HEK293 (cell line): ENCODE data around the gene CARD8.

Experiments used
- CTCF ChIA-PET: fragments of 350-600 bp; formaldehyde crosslinking; extraction: SDS; loops from one replicate; lab custom pipeline; 2021; ENCODE audit warnings: antibody characterized with exemption; lab: Yijun Ruan, JAX
- POLR2A ChIA-PET: fragments of 300-600 bp; formaldehyde crosslinking; extraction: SDS; loops from one replicate; lab custom pipeline; 2020; ENCODE audit warnings: antibody characterized with exemption, inconsistent platforms; lab: Yijun Ruan, JAX
- H3K27ac ChIP-seq: fragments of 200-500 bp; sonication (Bioruptor generic); 2 replicates; pipeline ENCODE4 v1.5.1; 2014; ENCODE audit warnings: low read depth, low read length, control low read depth, inconsistent platforms; ENCODE audit errors: extremely low read depth
- H3K36me3 ChIP-seq, 2 experiments: fragments of 200-500 bp in 1 of 2; sonication (Bioruptor generic) in 1 of 2; 1 replicate in 1 of 2; 2 replicates in 1 of 2; pipeline ENCODE4 v1.5.1; 2014 to 2017; ENCODE audit warnings: inconsistent platforms in 2 of 2, low read length in 2 of 2; ENCODE audit not compliant: control insufficient read depth in 2 of 2, insufficient read depth in 1 of 2
- H3K4me1 ChIP-seq: fragments of 200-500 bp; sonication (Bioruptor generic); 2 replicates; pipeline ENCODE4 v1.5.1; 2014; ENCODE audit warnings: mild to moderate bottlenecking, low read length, inconsistent platforms; ENCODE audit not compliant: control insufficient read depth, insufficient read depth
- H3K4me3 ChIP-seq: 2 replicates; pipeline ENCODE4 v1.5.1; 2011; ENCODE audit warnings: low read depth, mild to moderate bottlenecking, control low read depth, low read length, moderate library complexity
- H3K9me3 ChIP-seq: fragments of 200-500 bp; sonication (Bioruptor generic); 2 replicates; pipeline ENCODE4 v1.5.1; 2014; ENCODE audit warnings: low read depth, low read length, inconsistent platforms; ENCODE audit not compliant: control insufficient read depth, insufficient read depth
- GLI2 ChIP-seq: fragments of 450-650 bp; formaldehyde crosslinking; IDR thresholded peaks from 2 replicates; pipeline ENCODE4; 2017; ENCODE audit warnings: missing biosample characterization, missing genetic modification characterization, low read depth, borderline replicate concordance
- GLIS1 ChIP-seq: fragments of 450-650 bp; formaldehyde crosslinking; IDR thresholded peaks from 2 replicates; pipeline ENCODE4 v1.5.1; 2016; ENCODE audit warnings: missing biosample characterization, missing genetic modification characterization
- HOXC10 ChIP-seq: sonication (generic); formaldehyde crosslinking; IDR thresholded peaks from 2 replicates; pipeline ENCODE4 v1.8.1; 2023; ENCODE audit warnings: mild to moderate bottlenecking, missing genetic modification reagents
- KLF10 ChIP-seq: fragments of 450-650 bp; IDR thresholded peaks from 2 replicates; pipeline ENCODE4 v1.5.1; 2018; ENCODE audit warnings: missing biosample characterization, mild to moderate bottlenecking, missing genetic modification characterization
- WT1 ChIP-seq: fragments of 450-650 bp; formaldehyde crosslinking; IDR thresholded peaks from 2 replicates; pipeline ENCODE4 v1.5.1; 2016; ENCODE audit warnings: missing biosample characterization, missing genetic modification characterization
- ZBTB1 ChIP-seq: fragments of 450-650 bp; formaldehyde crosslinking; IDR thresholded peaks from 2 replicates; pipeline ENCODE4 v1.5.1; 2016; ENCODE audit warnings: missing biosample characterization, missing genetic modification characterization
- ZIC2 ChIP-seq: fragments of 450-650 bp; formaldehyde crosslinking; IDR thresholded peaks from 2 replicates; pipeline ENCODE4 v1.5.1; 2016; ENCODE audit warnings: missing biosample characterization, missing genetic modification characterization
- ZNF175 ChIP-seq: fragments of 450-650 bp; formaldehyde crosslinking; IDR thresholded peaks from 2 replicates; pipeline ENCODE4 v1.5.1; 2016; ENCODE audit warnings: missing biosample characterization, missing genetic modification characterization
- ZNF23 ChIP-seq: fragments of 450-650 bp; formaldehyde crosslinking; IDR thresholded peaks from 2 replicates; pipeline ENCODE4 v1.5.1; 2016; ENCODE audit warnings: missing biosample characterization, missing genetic modification characterization, borderline replicate concordance
- ZNF404 ChIP-seq: fragments of 450-650 bp; formaldehyde crosslinking; IDR thresholded peaks from 2 replicates; pipeline ENCODE4 v1.5.1; 2017; ENCODE audit warnings: missing biosample characterization, missing genetic modification characterization
- ZNF510 ChIP-seq: fragments of 450-650 bp; formaldehyde crosslinking; IDR thresholded peaks from 2 replicates; pipeline ENCODE4 v1.5.1; 2018; ENCODE audit warnings: mild to moderate bottlenecking, missing genetic modification characterization, missing biosample characterization; ENCODE audit not compliant: insufficient replicate concordance
- ZNF623 ChIP-seq: fragments of 450-650 bp; formaldehyde crosslinking; IDR thresholded peaks from 2 replicates; pipeline ENCODE4 v1.5.1; 2016; ENCODE audit warnings: missing biosample characterization, missing genetic modification characterization
- ZNF654 ChIP-seq: fragments of 450-650 bp; formaldehyde crosslinking; IDR thresholded peaks from 2 replicates; pipeline ENCODE4 v1.5.1; 2016; ENCODE audit warnings: low read depth, missing biosample characterization, missing genetic modification characterization
- ZNF768 ChIP-seq: fragments of 450-650 bp; formaldehyde crosslinking; IDR thresholded peaks from 2 replicates; pipeline ENCODE4 v1.5.1; 2018; ENCODE audit warnings: missing biosample characterization, mild to moderate bottlenecking, missing genetic modification characterization
- TF ChIP-seq, protein P1 (sequence below): sonication (generic); formaldehyde crosslinking; IDR thresholded peaks from 2 replicates; pipeline ENCODE4 v1.8.1; 2022; ENCODE audit warnings: mild to moderate bottlenecking, moderate library complexity, missing genetic modification reagents
- TF ChIP-seq, protein P2 (sequence below): fragments of 450-650 bp; formaldehyde crosslinking; conservative IDR thresholded peaks from 2 replicates; pipeline ENCODE4 v1.5.1; 2016; ENCODE audit warnings: low read depth, missing biosample characterization, missing genetic modification characterization
- TF ChIP-seq, protein P3 (sequence below): fragments of 450-650 bp; formaldehyde crosslinking; IDR thresholded peaks from 2 replicates; pipeline ENCODE4 v1.5.1; 2017; ENCODE audit warnings: missing biosample characterization, missing genetic modification characterization
- TF ChIP-seq, protein P4 (sequence below): fragments of 450-650 bp; formaldehyde crosslinking; IDR thresholded peaks from 2 replicates; pipeline ENCODE4 v1.5.1; 2016; ENCODE audit warnings: missing biosample characterization, missing genetic modification characterization, borderline replicate concordance
- TF ChIP-seq, protein P5 (sequence below): fragments of 450-650 bp; formaldehyde crosslinking; optimal IDR thresholded peaks from 2 replicates; pipeline ENCODE3; 2016; ENCODE audit warnings: missing biosample characterization, mild to moderate bottlenecking, missing genetic modification characterization
- TF ChIP-seq, protein P6 (sequence below): fragments of 450-650 bp; formaldehyde crosslinking; IDR thresholded peaks from 2 replicates; pipeline ENCODE4 v1.5.1; 2016; ENCODE audit warnings: missing biosample characterization, missing genetic modification characterization

The CARD8 gene

DNA sequence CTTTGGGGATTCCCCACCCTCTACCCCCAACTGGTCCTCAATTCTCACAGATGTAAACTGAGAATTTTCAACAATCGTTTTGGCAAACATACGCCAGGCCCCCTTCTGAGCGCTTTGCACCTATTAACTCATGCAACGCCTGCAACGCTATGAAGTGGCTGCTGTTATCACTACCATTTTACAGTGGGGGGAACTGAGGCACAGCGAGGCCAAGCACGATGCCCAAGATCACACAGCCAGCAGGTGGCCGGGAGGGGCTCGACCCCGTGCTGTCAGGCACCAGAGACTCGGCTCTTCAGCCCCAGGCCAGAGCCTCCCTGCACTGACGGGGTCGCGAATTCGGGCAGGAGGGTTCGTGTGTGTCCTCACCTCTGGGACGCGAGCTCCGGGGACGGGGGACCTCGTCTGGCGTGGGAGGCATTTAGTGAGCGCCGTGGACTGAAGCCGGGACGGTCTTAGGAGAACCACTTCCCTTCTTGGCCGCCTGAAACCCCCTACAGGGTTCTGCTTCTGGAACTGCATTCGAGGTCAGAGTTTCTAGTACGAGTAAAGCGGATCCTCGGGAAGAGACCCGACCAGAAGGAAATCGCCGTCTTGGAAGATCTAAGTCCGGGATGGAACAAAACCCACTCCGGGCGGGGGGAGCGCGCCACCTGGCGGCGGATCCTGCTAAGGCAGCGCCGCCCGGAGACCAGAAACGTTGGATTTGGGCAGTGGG, 35.2 kb upstream of the CARD8 start:
- Histone ChIP-seq H3K9me3 (no peaks in the 10 kb centered on the region), H3K4me3 (peak overlapping the region; percentile 38), H3K4me1 (no peaks in the 10 kb centered on the region), H3K36me3 (no peaks in the 10 kb centered on the region), H3K27ac (no peak overlapping the region)
- CTCF ChIA-PET: interaction anchor here (0.6 to 7.0 kb wide), 15 partner anchors 11 to 325 kb away, joined by 3 to 82 read pairs (median 4); partner anchors contain the start of genes CARD8 and ZNF114
- POLR2A ChIA-PET: interaction anchor here (0.6 to 1.2 kb wide), 2 partner anchors 19 to 22 kb away, joined by 4 to 6 read pairs; no protein-coding TSS in a partner anchor
- peak; percentile 94 for TF ChIP-seq ZNF768 (tag by site-specific recombination)
- TF ChIP-seq, protein P1, sequence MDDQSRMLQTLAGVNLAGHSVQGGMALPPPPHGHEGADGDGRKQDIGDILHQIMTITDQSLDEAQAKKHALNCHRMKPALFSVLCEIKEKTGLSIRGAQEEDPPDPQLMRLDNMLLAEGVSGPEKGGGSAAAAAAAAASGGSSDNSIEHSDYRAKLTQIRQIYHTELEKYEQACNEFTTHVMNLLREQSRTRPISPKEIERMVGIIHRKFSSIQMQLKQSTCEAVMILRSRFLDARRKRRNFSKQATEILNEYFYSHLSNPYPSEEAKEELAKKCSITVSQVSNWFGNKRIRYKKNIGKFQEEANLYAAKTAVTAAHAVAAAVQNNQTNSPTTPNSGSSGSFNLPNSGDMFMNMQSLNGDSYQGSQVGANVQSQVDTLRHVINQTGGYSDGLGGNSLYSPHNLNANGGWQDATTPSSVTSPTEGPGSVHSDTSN: 0 out of 2 replicates have a peak, but pooled peaks have one; percentile 9
- TF ChIP-seq ZNF654 (tag by site-specific recombination): peak; percentile 74
- TF ChIP-seq ZNF175 (tag by site-specific recombination): no peak
- TF ChIP-seq, protein P2, sequence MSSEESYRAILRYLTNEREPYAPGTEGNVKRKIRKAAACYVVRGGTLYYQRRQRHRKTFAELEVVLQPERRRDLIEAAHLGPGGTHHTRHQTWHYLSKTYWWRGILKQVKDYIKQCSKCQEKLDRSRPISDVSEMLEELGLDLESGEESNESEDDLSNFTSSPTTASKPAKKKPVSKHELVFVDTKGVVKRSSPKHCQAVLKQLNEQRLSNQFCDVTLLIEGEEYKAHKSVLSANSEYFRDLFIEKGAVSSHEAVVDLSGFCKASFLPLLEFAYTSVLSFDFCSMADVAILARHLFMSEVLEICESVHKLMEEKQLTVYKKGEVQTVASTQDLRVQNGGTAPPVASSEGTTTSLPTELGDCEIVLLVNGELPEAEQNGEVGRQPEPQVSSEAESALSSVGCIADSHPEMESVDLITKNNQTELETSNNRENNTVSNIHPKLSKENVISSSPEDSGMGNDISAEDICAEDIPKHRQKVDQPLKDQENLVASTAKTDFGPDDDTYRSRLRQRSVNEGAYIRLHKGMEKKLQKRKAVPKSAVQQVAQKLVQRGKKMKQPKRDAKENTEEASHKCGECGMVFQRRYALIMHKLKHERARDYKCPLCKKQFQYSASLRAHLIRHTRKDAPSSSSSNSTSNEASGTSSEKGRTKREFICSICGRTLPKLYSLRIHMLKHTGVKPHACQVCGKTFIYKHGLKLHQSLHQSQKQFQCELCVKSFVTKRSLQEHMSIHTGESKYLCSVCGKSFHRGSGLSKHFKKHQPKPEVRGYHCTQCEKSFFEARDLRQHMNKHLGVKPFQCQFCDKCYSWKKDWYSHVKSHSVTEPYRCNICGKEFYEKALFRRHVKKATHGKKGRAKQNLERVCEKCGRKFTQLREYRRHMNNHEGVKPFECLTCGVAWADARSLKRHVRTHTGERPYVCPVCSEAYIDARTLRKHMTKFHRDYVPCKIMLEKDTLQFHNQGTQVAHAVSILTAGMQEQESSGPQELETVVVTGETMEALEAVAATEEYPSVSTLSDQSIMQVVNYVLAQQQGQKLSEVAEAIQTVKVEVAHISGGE (tag by site-specific recombination): peak; percentile 27; the same call in 1 of the 2 replicates
- TF ChIP-seq ZIC2 (tag by site-specific recombination): peak; percentile 62
- TF ChIP-seq WT1 (tag by site-specific recombination): no peak
- TF ChIP-seq, protein P3, sequence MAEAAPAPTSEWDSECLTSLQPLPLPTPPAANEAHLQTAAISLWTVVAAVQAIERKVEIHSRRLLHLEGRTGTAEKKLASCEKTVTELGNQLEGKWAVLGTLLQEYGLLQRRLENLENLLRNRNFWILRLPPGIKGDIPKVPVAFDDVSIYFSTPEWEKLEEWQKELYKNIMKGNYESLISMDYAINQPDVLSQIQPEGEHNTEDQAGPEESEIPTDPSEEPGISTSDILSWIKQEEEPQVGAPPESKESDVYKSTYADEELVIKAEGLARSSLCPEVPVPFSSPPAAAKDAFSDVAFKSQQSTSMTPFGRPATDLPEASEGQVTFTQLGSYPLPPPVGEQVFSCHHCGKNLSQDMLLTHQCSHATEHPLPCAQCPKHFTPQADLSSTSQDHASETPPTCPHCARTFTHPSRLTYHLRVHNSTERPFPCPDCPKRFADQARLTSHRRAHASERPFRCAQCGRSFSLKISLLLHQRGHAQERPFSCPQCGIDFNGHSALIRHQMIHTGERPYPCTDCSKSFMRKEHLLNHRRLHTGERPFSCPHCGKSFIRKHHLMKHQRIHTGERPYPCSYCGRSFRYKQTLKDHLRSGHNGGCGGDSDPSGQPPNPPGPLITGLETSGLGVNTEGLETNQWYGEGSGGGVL: peak; percentile 33; the same call in 1 of the 2 replicates
- TF ChIP-seq, protein P4, sequence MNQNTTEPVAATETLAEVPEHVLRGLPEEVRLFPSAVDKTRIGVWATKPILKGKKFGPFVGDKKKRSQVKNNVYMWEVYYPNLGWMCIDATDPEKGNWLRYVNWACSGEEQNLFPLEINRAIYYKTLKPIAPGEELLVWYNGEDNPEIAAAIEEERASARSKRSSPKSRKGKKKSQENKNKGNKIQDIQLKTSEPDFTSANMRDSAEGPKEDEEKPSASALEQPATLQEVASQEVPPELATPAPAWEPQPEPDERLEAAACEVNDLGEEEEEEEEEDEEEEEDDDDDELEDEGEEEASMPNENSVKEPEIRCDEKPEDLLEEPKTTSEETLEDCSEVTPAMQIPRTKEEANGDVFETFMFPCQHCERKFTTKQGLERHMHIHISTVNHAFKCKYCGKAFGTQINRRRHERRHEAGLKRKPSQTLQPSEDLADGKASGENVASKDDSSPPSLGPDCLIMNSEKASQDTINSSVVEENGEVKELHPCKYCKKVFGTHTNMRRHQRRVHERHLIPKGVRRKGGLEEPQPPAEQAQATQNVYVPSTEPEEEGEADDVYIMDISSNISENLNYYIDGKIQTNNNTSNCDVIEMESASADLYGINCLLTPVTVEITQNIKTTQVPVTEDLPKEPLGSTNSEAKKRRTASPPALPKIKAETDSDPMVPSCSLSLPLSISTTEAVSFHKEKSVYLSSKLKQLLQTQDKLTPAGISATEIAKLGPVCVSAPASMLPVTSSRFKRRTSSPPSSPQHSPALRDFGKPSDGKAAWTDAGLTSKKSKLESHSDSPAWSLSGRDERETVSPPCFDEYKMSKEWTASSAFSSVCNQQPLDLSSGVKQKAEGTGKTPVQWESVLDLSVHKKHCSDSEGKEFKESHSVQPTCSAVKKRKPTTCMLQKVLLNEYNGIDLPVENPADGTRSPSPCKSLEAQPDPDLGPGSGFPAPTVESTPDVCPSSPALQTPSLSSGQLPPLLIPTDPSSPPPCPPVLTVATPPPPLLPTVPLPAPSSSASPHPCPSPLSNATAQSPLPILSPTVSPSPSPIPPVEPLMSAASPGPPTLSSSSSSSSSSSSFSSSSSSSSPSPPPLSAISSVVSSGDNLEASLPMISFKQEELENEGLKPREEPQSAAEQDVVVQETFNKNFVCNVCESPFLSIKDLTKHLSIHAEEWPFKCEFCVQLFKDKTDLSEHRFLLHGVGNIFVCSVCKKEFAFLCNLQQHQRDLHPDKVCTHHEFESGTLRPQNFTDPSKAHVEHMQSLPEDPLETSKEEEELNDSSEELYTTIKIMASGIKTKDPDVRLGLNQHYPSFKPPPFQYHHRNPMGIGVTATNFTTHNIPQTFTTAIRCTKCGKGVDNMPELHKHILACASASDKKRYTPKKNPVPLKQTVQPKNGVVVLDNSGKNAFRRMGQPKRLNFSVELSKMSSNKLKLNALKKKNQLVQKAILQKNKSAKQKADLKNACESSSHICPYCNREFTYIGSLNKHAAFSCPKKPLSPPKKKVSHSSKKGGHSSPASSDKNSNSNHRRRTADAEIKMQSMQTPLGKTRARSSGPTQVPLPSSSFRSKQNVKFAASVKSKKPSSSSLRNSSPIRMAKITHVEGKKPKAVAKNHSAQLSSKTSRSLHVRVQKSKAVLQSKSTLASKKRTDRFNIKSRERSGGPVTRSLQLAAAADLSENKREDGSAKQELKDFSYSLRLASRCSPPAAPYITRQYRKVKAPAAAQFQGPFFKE (tag by site-specific recombination): no peak
- TF ChIP-seq KLF10 (tag by site-specific recombination): no peak
- no peak for TF ChIP-seq ZBTB1 (tag by site-specific recombination)
- no peak for TF ChIP-seq ZNF510 (tag by site-specific recombination)
- TF ChIP-seq GLI2 (tag by site-specific recombination): no peak
- TF ChIP-seq ZNF23 (tag by site-specific recombination): no peak
- no peak for TF ChIP-seq ZNF404 (tag by site-specific recombination)
- peak; percentile 45 for TF ChIP-seq GLIS1 (tag by site-specific recombination)
- TF ChIP-seq, protein P5, sequence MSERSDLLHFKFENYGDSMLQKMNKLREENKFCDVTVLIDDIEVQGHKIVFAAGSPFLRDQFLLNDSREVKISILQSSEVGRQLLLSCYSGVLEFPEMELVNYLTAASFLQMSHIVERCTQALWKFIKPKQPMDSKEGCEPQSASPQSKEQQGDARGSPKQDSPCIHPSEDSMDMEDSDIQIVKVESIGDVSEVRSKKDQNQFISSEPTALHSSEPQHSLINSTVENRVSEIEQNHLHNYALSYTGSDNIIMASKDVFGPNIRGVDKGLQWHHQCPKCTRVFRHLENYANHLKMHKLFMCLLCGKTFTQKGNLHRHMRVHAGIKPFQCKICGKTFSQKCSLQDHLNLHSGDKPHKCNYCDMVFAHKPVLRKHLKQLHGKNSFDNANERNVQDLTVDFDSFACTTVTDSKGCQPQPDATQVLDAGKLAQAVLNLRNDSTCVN (tag by site-specific recombination): peak; percentile 35
- TF ChIP-seq HOXC10 (CRISPR knock-in tag): no peak
- TF ChIP-seq, protein P6, sequence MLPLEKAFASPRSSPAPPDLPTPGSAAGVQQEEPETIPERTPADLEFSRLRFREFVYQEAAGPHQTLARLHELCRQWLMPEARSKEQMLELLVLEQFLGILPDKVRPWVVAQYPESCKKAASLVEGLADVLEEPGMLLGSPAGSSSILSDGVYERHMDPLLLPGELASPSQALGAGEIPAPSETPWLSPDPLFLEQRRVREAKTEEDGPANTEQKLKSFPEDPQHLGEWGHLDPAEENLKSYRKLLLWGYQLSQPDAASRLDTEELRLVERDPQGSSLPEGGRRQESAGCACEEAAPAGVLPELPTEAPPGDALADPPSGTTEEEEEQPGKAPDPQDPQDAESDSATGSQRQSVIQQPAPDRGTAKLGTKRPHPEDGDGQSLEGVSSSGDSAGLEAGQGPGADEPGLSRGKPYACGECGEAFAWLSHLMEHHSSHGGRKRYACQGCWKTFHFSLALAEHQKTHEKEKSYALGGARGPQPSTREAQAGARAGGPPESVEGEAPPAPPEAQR (tag by site-specific recombination): no peak
- TF ChIP-seq ZNF623 (tag by site-specific recombination): 0 out of 2 replicates have a peak, but pooled peaks have one; percentile 9
